Stomach (tissue), 9 donors: Measurements from ENCODE around the gene THEM4. TPM values are rescaled to one million over a fixed set of nuclear protein-coding genes. Genes with fewer than 3 reads are reported as not detected.

Experiments
- DNase-seq, 2 donors: peaks; one replicate each; pipeline versions ENCODE4 v3.0.0 to v3.0.0-alpha.2; 2013 to 2019
- H3K27ac ChIP-seq, 5 donors: fragments of 200-600 bp in 4 of 5; sonication (generic) in 4 of 5; one replicate each; pipeline ENCODE4 v1.5.1; 2013 to 2019; ENCODE audit warnings: mild to moderate bottlenecking in 1 of 5, moderate library complexity in 1 of 5
- H3K27me3 ChIP-seq, 3 donors: fragments of 200-600 bp; sonication (generic); one replicate each; pipeline ENCODE4 v1.5.1; 2017 to 2019; ENCODE audit warnings: mixed run types in 1 of 3
- H3K36me3 ChIP-seq, 4 donors: fragments of 200-600 bp; sonication (generic); 1 replicate in 3 of 4; 2 replicates in 1 of 4; pipeline ENCODE4 v1.5.1; 2016 to 2019
- H3K4me1 ChIP-seq, 4 donors: fragments of 200-600 bp; sonication (generic); one replicate each; pipeline ENCODE4 v1.5.1; 2016 to 2019
- H3K4me3 ChIP-seq, 4 donors: fragments of 200-600 bp; sonication (generic) in 3 of 4; one replicate each; pipeline ENCODE4 v1.5.1; 2016 to 2019; ENCODE audit warnings: mild to moderate bottlenecking in 1 of 4
- H3K9me3 ChIP-seq, 4 donors: fragments of 200-600 bp; sonication (generic); one replicate each; pipeline ENCODE4 v1.5.1; 2016 to 2019
- CTCF ChIP-seq, 7 experiments: fragments of 450-650 bp in 4 of 7; fragments of 200-600 bp in 3 of 7; sonication (generic) in 3 of 7; IDR thresholded peaks; one replicate each; pipeline ENCODE4 v1.5.1; 2016 to 2019; ENCODE audit warnings: antibody characterized with exemption in 7 of 7, control low read depth in 2 of 7, mild to moderate bottlenecking in 1 of 7
- EP300 ChIP-seq: sonication (generic); formaldehyde crosslinking; IDR thresholded peaks from one replicate; pipeline ENCODE4 v1.6.1; 2017; ENCODE audit warnings: antibody characterized with exemption
- POLR2A ChIP-seq, 4 donors: fragments of 450-650 bp; IDR thresholded peaks; one replicate each; pipeline ENCODE4 v1.6.1; 2016; ENCODE audit warnings: antibody characterized with exemption in 4 of 4, control low read depth in 2 of 4, mild to moderate bottlenecking in 1 of 4, moderate library complexity in 1 of 4
- POLR2AphosphoS5 ChIP-seq, 3 donors: sonication (generic); formaldehyde crosslinking; IDR thresholded peaks; one replicate each; pipeline ENCODE4 v1.6.1; 2016; ENCODE audit warnings: antibody characterized with exemption in 3 of 3
- WGBS, 5 donors: extraction: QIAGEN DNeasy Blood & Tissue Kit in 3 of 5; methylation state at CpG; one replicate each; pipeline versions ENCODE4 v1.1.5 to v1.1.7; 2013 to 2018; 5-methylcytosine and 5-hydroxymethylcytosine counted together
- intact Hi-C: fragments of 100-400 bp; cut with DNase I; formaldehyde crosslinking; loops from one replicate; pipeline ENCODE4 v1.15.1; 2023; ENCODE audit warnings: low total_unique reads
- polyA plus RNA-seq, 3 donors: library from polyadenylated mRNA; stranded (reverse); fragments of 200-250 nt; gene quantifications; one replicate each; pipeline ENCODE4 v1.2.3, GENCODE V29; 2013
- total RNA-seq, 5 donors: library from RNA; depleted of rRNA; stranded (reverse); fragments of >200 nt; gene quantifications; one replicate each; pipeline versions ENCODE4 v1.1.0 to v1.2.3, GENCODE V29; 2014 to 2016
- donor health status: healthy with polysubstance abuse.
- donor health status: Bipolar disorder and iron deficiency.
- donor health status: healthy.

The THEM4 gene
- total and polyA plus RNA-seq, 8 donors = 0.89 to 48.4 (median 11.1) TPM

GRCh38 chr1:151835596-151835995 lies 73.7 kb downstream of the THEM4 start:
- peaks cover 0 to 65% (median 24%) of the 10 kb centered on the region in 3 donors for H3K27me3 ChIP-seq
- H3K27ac ChIP-seq = peak overlapping the region in 3 of 5 donors; percentile 68 to 70 (median 69)
- no peaks in the 10 kb centered on the region for H3K36me3 ChIP-seq
- no peaks in the 10 kb centered on the region for H3K9me3 ChIP-seq
- intact Hi-C loops = no loop called here
- TF ChIP-seq POLR2AphosphoS5 (IDR thresholded peaks at IDR 0.05) (no peak), POLR2A (IDR thresholded peaks at IDR 0.05) (no peak), CTCF (IDR thresholded peaks at IDR 0.05) (no peak), EP300 (no peak)
- H3K4me3 ChIP-seq = no peak overlapping the region
- 85 to 99% (median 93%) methylated on average over 7 of the region's 7 CpGs for WGBS, 5 donors
- no peak for DNase-seq
- H3K4me1 ChIP-seq = peaks cover 42 to 68% (median 61%) of the 10 kb centered on the region in 4 donors

- TF ChIP-seq EP300 (no peak), POLR2AphosphoS5 (IDR thresholded peaks at IDR 0.05) (no peak), CTCF (IDR thresholded peaks at IDR 0.05) (no peak), POLR2A (IDR thresholded peaks at IDR 0.05) (no peak)
- peak overlapping the region in 2 of 5 donors; percentile 15 to 70 for H3K27ac ChIP-seq
- H3K27me3 ChIP-seq = peaks cover 0 to 52% (median 16%) of the 10 kb centered on the region in 3 donors
- intact Hi-C loops = no loop called here
- DNase-seq = no peak
- peaks cover 39 to 68% (median 65%) of the 10 kb centered on the region in 4 donors for H3K4me1 ChIP-seq
- H3K36me3 ChIP-seq = no peaks in the 10 kb centered on the region
- H3K9me3 ChIP-seq = no peaks in the 10 kb centered on the region
- 52 to 67% (median 55%) methylated on average over 3 of the region's 3 CpGs for WGBS, 5 donors
- no peak overlapping the region for H3K4me3 ChIP-seq
Measured at GRCh38 chr1:151834239-151834638, 75.1 kb downstream of the THEM4 start.

GRCh38 chr1:151833172-151833900 lies 76.0 kb downstream of the THEM4 start:
- TF ChIP-seq POLR2AphosphoS5 (IDR thresholded peaks at IDR 0.05) = no peak
- 48 to 82% (median 64%) methylated on average over 7 to 8 of the region's 8 CpGs for WGBS, 5 donors
- peak overlapping the region; percentile 30 to 87 (median 81) for H3K27ac ChIP-seq
- no peaks in the 10 kb centered on the region for H3K36me3 ChIP-seq
- H3K9me3 ChIP-seq = no peaks in the 10 kb centered on the region
- no peak for DNase-seq
- peaks cover 0 to 45% (median 8%) of the 10 kb centered on the region in 3 donors for H3K27me3 ChIP-seq
- H3K4me1 ChIP-seq = peaks cover 34 to 68% (median 65%) of the 10 kb centered on the region in 4 donors
- intact Hi-C loops = no loop called here
- peak overlapping the region in 1 of 4 donors; percentile 57 for H3K4me3 ChIP-seq

GRCh38 chr1:151832318-151832980 lies 76.9 kb downstream of the THEM4 start:
- H3K36me3 ChIP-seq = peaks cover 0 to 4% (median 0%) of the 10 kb centered on the region in 4 donors
- peak; percentile 93 to 98 for DNase-seq
- intact Hi-C loops = no loop called here
- TF ChIP-seq POLR2AphosphoS5 (IDR thresholded peaks at IDR 0.05) = peak; percentile 64 to 92 (median 65)
- no peak for TF ChIP-seq EP300
- peak overlapping the region; percentile 81 to 87 (median 83) for H3K27ac ChIP-seq
- no peaks in the 10 kb centered on the region for H3K9me3 ChIP-seq
- 23 to 39% (median 29%) methylated on average over 9 to 10 of the region's 10 CpGs for WGBS, 5 donors
- H3K4me3 ChIP-seq = peak overlapping the region in 2 of 4 donors; percentile 42 to 57
- H3K4me1 ChIP-seq = peaks cover 29 to 68% (median 65%) of the 10 kb centered on the region in 4 donors
- peaks cover 0 to 45% (median 0%) of the 10 kb centered on the region in 3 donors for H3K27me3 ChIP-seq

GRCh38 chr1:151831605-151832004 lies 77.7 kb downstream of the THEM4 start, which contains the start of gene RORC:
TSS of gene RORC (minus strand) at chr1:151831802. CDS start at chr1:151831764, 38 bp downstream.
- Histone ChIP-seq H3K9me3 (no peaks in the 10 kb centered on the region), H3K27me3 (peaks cover 0 to 42% (median 0%) of the 10 kb centered on the region in 3 donors), H3K4me1 (peaks cover 22 to 60% (median 57%) of the 10 kb centered on the region in 4 donors), H3K4me3 (peak within 1 kb of the TSS; percentile 42 to 57 (median 48)), H3K36me3 (peaks cover 0 to 4% (median 0%) of the 10 kb centered on the region in 4 donors), H3K27ac (peak within 1 kb of the TSS; percentile 81 to 95 (median 85))
- WGBS, 5 donors = 24 to 43% (median 33%) methylated on average over 5 of the region's 5 CpGs
- TF ChIP-seq CTCF (IDR thresholded peaks at IDR 0.05) = peak in 1 of 7 experiments; percentile 14
- TF ChIP-seq POLR2AphosphoS5 (IDR thresholded peaks at IDR 0.05) = peak in 2 of 3 donors; percentile 86 to 88
- TF ChIP-seq POLR2A (IDR thresholded peaks at IDR 0.05) = peak in 2 of 4 donors; percentile 65 to 67
- TF ChIP-seq EP300 = no peak
- DNase-seq = peak; percentile 76 to 88
- intact Hi-C loops = no loop called here
